Mesendoderm (in vitro differentiated cells): ENCODE measurements around the gene IVNS1ABP.

Experiments used
- DNase-seq: peaks from one replicate; pipeline ENCODE4 v3.0.0; 2013
- H2AK5ac ChIP-seq: 2 replicates; pipeline ENCODE4 v1.6.1; 2013; ENCODE audit warnings: low read length, inconsistent platforms
- H2BK120ac ChIP-seq: 2 replicates; pipeline ENCODE4 v1.6.1; 2013; ENCODE audit warnings: low read depth, mild to moderate bottlenecking, low read length, moderate library complexity, mixed read lengths
- H2BK15ac ChIP-seq: replicated peaks from 2 replicates; pipeline ENCODE4 v1.6.1; 2013; ENCODE audit warnings: low read depth, mild to moderate bottlenecking, moderate library complexity
- H2BK5ac ChIP-seq: 2 replicates; pipeline ENCODE4 v1.6.1; 2013; ENCODE audit warnings: low read length, inconsistent platforms
- H3K18ac ChIP-seq: 2 replicates; pipeline ENCODE4 v1.6.1; 2013; ENCODE audit warnings: mild to moderate bottlenecking, low read length, mixed read lengths
- H3K23ac ChIP-seq: one replicate; pipeline ENCODE4 v1.6.1; 2013; ENCODE audit warnings: low read length
- H3K27ac ChIP-seq: 2 replicates; pipeline ENCODE4 v1.5.1; 2013; ENCODE audit warnings: low read depth, mild to moderate bottlenecking, inconsistent platforms, low read length, moderate library complexity
- H3K27me3 ChIP-seq: 2 replicates; pipeline ENCODE4 v1.6.1; 2013; ENCODE audit warnings: low read length, control low read depth, mild to moderate bottlenecking, inconsistent platforms; ENCODE audit not compliant: insufficient read depth, poor library complexity
- H3K36me3 ChIP-seq: 2 replicates; pipeline ENCODE4 v1.6.1; 2013; ENCODE audit warnings: low read length, inconsistent platforms; ENCODE audit not compliant: control insufficient read depth, insufficient read depth
- H3K4ac ChIP-seq: one replicate; pipeline ENCODE4 v1.6.1; 2013; ENCODE audit warnings: low read depth, mild to moderate bottlenecking, low read length, moderate library complexity
- H3K4me1 ChIP-seq: 2 replicates; pipeline ENCODE4 v1.6.1; 2013; ENCODE audit warnings: low read depth, low read length, inconsistent platforms; ENCODE audit not compliant: control insufficient read depth
- H3K4me2 ChIP-seq: 2 replicates; pipeline ENCODE4 v1.6.1; 2013; ENCODE audit warnings: low read length
- H3K4me3 ChIP-seq: 2 replicates; pipeline ENCODE4 v1.5.1; 2013; ENCODE audit warnings: mild to moderate bottlenecking, low read length
- H3K56ac ChIP-seq: one replicate; pipeline ENCODE4 v1.6.1; 2013; ENCODE audit warnings: low read length
- H3K79me1 ChIP-seq: 2 replicates; pipeline ENCODE4 v1.6.1; 2013; ENCODE audit warnings: low read length, inconsistent platforms
- H3K79me2 ChIP-seq: 2 replicates; pipeline ENCODE4 v1.6.1; 2013; ENCODE audit warnings: mild to moderate bottlenecking, low read length; ENCODE audit not compliant: control insufficient read depth, insufficient read depth
- H3K9ac ChIP-seq: 2 replicates; pipeline ENCODE4 v1.6.1; 2013; ENCODE audit warnings: low read length, inconsistent platforms
- H4K5ac ChIP-seq: one replicate; pipeline ENCODE4 v1.6.1; 2013; ENCODE audit warnings: low read length
- H4K8ac ChIP-seq: one replicate; pipeline ENCODE4 v1.6.1; 2013; ENCODE audit warnings: low read depth, mild to moderate bottlenecking, control low read depth, low read length, moderate library complexity
- WGBS: extraction: QIAGEN DNeasy Blood & Tissue Kit; methylation state at CpG from one replicate; pipeline ENCODE4 v1.1.7; 2013; ENCODE audit warnings: low lambda C conversion rate, missing lambda C conversion rate; ENCODE audit not compliant: insufficient coverage; ENCODE audit errors: extremely low coverage; 5-methylcytosine and 5-hydroxymethylcytosine counted together

Gene IVNS1ABP

DNA sequence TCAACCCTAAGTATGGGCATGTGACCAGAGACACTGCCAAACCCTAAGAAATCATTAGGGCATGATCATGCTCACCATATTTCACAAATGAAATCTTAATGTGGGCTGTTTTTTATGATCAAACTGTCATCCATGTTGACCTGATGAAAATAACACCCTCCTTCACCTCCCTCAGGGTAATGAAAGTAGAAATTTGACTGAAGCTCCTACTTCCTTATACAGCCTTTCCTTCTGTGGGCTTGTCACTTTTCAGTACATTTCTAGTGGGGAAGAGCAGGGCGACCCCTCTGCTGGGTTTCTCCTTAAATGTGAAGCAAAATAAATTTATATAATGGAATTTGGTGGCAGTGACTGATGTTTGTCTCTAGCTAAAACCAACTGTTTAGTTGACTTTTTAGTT is 25.9 kb downstream of the IVNS1ABP start:
- Histone ChIP-seq H3K4ac (no peak overlapping the region), H3K9ac (no peak overlapping the region), H3K18ac (no peak overlapping the region), H3K56ac (no peak overlapping the region), H3K4me2 (no peak overlapping the region), H3K79me2 (no peaks in the 10 kb centered on the region), H3K23ac (no peak overlapping the region), H3K79me1 (no peaks in the 10 kb centered on the region), H3K4me3 (no peak overlapping the region), H2BK5ac (no peak overlapping the region), H3K4me1 (no peaks in the 10 kb centered on the region), H2AK5ac (no peak overlapping the region), H2BK120ac (no peak overlapping the region), H3K27ac (no peak overlapping the region), H4K5ac (no peak overlapping the region), H2BK15ac (no peak overlapping the region), H3K36me3 (peaks cover 1% of the 10 kb centered on the region), H4K8ac (no peak overlapping the region), H3K27me3 (no peaks in the 10 kb centered on the region)
- no peak for DNase-seq
- no CpG with 5 or more reads among the region's 1 CpG for WGBS

- no peak overlapping the region for H2BK15ac ChIP-seq
- H3K18ac ChIP-seq, result no peak overlapping the region
- no peak overlapping the region for H2AK5ac ChIP-seq
- H2BK5ac ChIP-seq, result no peak overlapping the region
- H3K79me1 ChIP-seq, result no peaks in the 10 kb centered on the region
- no peak overlapping the region for H3K56ac ChIP-seq
- no peaks in the 10 kb centered on the region for H3K27me3 ChIP-seq
- no peak overlapping the region for H4K8ac ChIP-seq
- no peak overlapping the region for H3K9ac ChIP-seq
- H2BK120ac ChIP-seq, result no peak overlapping the region
- no peak overlapping the region for H3K4me2 ChIP-seq
- H4K5ac ChIP-seq, result no peak overlapping the region
- no peak overlapping the region for H3K4me3 ChIP-seq
- H3K4ac ChIP-seq, result no peak overlapping the region
- no peaks in the 10 kb centered on the region for H3K79me2 ChIP-seq
- H3K27ac ChIP-seq, result no peak overlapping the region
- no peaks in the 10 kb centered on the region for H3K36me3 ChIP-seq
- H3K4me1 ChIP-seq, result no peaks in the 10 kb centered on the region
- H3K23ac ChIP-seq, result no peak overlapping the region
- no peak for DNase-seq
Measured at GRCh38 chr1:185289880-185290279, 27.2 kb downstream of the IVNS1ABP start.

GRCh38 chr1:185288435-185288834 is 28.6 kb downstream of the IVNS1ABP start:
- H3K36me3 ChIP-seq, result no peaks in the 10 kb centered on the region
- H2BK5ac ChIP-seq, result no peak overlapping the region
- H3K4me3 ChIP-seq, result no peak overlapping the region
- no peaks in the 10 kb centered on the region for H3K79me2 ChIP-seq
- H3K9ac ChIP-seq, result no peak overlapping the region
- H3K23ac ChIP-seq, result no peak overlapping the region
- H3K79me1 ChIP-seq, result no peaks in the 10 kb centered on the region
- no peak overlapping the region for H3K4ac ChIP-seq
- H3K27ac ChIP-seq, result no peak overlapping the region
- H3K18ac ChIP-seq, result no peak overlapping the region
- no peak overlapping the region for H4K8ac ChIP-seq
- H2BK120ac ChIP-seq, result no peak overlapping the region
- H4K5ac ChIP-seq, result no peak overlapping the region
- no peak overlapping the region for H2BK15ac ChIP-seq
- H2AK5ac ChIP-seq, result no peak overlapping the region
- H3K27me3 ChIP-seq, result no peaks in the 10 kb centered on the region
- no peak overlapping the region for H3K4me2 ChIP-seq
- DNase-seq, result no peak
- H3K56ac ChIP-seq, result no peak overlapping the region
- no CpG with 5 or more reads among the region's 3 CpGs for WGBS
- no peaks in the 10 kb centered on the region for H3K4me1 ChIP-seq

- Histone ChIP-seq H3K27ac (no peak overlapping the region), H3K36me3 (no peaks in the 10 kb centered on the region), H2BK5ac (no peak overlapping the region), H3K18ac (no peak overlapping the region), H4K5ac (no peak overlapping the region), H3K4me2 (no peak overlapping the region), H3K9ac (no peak overlapping the region), H3K4ac (no peak overlapping the region), H2AK5ac (no peak overlapping the region), H3K27me3 (no peaks in the 10 kb centered on the region), H3K79me1 (no peaks in the 10 kb centered on the region), H2BK120ac (no peak overlapping the region), H3K56ac (no peak overlapping the region), H3K79me2 (no peaks in the 10 kb centered on the region), H3K4me3 (no peak overlapping the region), H2BK15ac (no peak overlapping the region), H3K4me1 (no peaks in the 10 kb centered on the region), H4K8ac (no peak overlapping the region), H3K23ac (no peak overlapping the region)
- WGBS, result no CpG with 5 or more reads among the region's 2 CpGs
- peak; percentile 57 for DNase-seq
Measured at GRCh38 chr1:185287451-185287850, 29.6 kb downstream of the IVNS1ABP start.

GRCh38 chr1:185284533-185285276 is 32.3 kb downstream of the IVNS1ABP start:
- DNase-seq, result peak; percentile 75
- no peak overlapping the region for H3K23ac ChIP-seq
- no peak overlapping the region for H4K8ac ChIP-seq
- H3K4ac ChIP-seq, result no peak overlapping the region
- no peak overlapping the region for H3K9ac ChIP-seq
- H3K56ac ChIP-seq, result no peak overlapping the region
- H2BK120ac ChIP-seq, result no peak overlapping the region
- H3K79me1 ChIP-seq, result no peaks in the 10 kb centered on the region
- H2AK5ac ChIP-seq, result no peak overlapping the region
- no peak overlapping the region for H4K5ac ChIP-seq
- H3K79me2 ChIP-seq, result no peaks in the 10 kb centered on the region
- no peak overlapping the region for H3K18ac ChIP-seq
- H3K27me3 ChIP-seq, result no peaks in the 10 kb centered on the region
- WGBS, result no CpG with 5 or more reads among the region's 2 CpGs
- H2BK15ac ChIP-seq, result no peak overlapping the region
- H2BK5ac ChIP-seq, result no peak overlapping the region
- no peak overlapping the region for H3K4me2 ChIP-seq
- H3K36me3 ChIP-seq, result no peaks in the 10 kb centered on the region
- H3K4me1 ChIP-seq, result no peaks in the 10 kb centered on the region
- H3K4me3 ChIP-seq, result no peak overlapping the region
- no peak overlapping the region for H3K27ac ChIP-seq

DNA sequence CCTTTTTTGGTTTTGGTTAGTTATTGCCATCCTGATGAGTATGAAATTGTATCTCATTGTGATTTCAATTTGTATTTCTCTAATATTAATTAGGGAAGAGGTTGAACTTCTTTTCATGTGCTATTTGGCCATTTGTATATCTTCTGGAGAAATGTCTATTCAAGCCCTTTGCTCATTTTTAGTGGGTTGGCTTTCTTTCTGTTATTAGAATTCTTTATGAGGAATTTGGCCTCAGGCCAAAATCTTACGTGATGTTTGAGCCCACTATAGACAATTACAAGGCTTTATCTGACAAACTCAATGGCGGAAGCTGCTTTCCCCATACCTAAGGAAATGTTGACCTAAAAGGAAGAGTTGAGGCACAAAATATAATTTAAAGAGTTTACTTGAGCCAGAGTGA is 32.9 kb downstream of the IVNS1ABP start:
- Histone ChIP-seq H3K4ac (no peak overlapping the region), H2BK15ac (no peak overlapping the region), H3K27ac (no peak overlapping the region), H3K4me2 (no peak overlapping the region), H2AK5ac (no peak overlapping the region), H3K79me1 (no peaks in the 10 kb centered on the region), H3K23ac (no peak overlapping the region), H4K8ac (no peak overlapping the region), H3K79me2 (no peaks in the 10 kb centered on the region), H3K4me1 (no peaks in the 10 kb centered on the region), H2BK5ac (no peak overlapping the region), H4K5ac (no peak overlapping the region), H3K9ac (no peak overlapping the region), H3K18ac (no peak overlapping the region), H3K56ac (no peak overlapping the region), H3K36me3 (no peaks in the 10 kb centered on the region), H2BK120ac (no peak overlapping the region), H3K4me3 (no peak overlapping the region), H3K27me3 (no peaks in the 10 kb centered on the region)
- no peak for DNase-seq
- WGBS, result no CpG with 5 or more reads among the region's 2 CpGs
